Testis (tissue), 2 donors: ENCODE results near the gene NNAT.

Source experiments
- POLR2A ChIP-seq: fragments of 450-650 bp; IDR thresholded peaks from one replicate; pipeline ENCODE4 v1.6.1; 2017; ENCODE audit warnings: antibody characterized with exemption, mild to moderate bottlenecking, moderate library complexity
- TF ChIP-seq, protein P1 (sequence below), 3 experiments: fragments of 450-650 bp in 2 of 3; fragments of 200-600 bp in 1 of 3; sonication (generic) in 1 of 3; IDR thresholded peaks; one replicate each; pipeline ENCODE4 v1.5.1; 2016 to 2019; ENCODE audit warnings: antibody characterized with exemption in 3 of 3, mild to moderate bottlenecking in 2 of 3, moderate library complexity in 1 of 3

DNA sequence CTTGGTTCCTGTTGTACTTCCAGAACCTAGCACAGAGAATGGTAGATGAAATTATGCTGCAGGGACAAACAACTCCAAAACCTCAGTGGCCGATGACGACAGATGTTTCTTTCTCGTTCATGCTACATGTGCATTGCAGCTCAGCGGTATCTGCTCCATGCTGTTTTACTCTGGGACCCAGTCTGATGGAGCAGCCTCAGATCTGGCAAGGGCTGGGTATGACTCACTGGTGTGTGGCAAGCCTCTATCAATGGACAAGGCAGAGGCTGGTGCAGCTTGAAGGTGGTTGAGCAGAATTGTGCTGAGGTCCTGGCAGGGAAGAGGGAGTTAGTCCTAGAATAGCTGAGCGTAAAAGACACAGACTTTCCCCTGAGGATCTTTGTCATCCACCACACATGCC, 17.0 kb downstream of the NNAT start:
- no peak for TF ChIP-seq POLR2A
- TF ChIP-seq, protein P1, sequence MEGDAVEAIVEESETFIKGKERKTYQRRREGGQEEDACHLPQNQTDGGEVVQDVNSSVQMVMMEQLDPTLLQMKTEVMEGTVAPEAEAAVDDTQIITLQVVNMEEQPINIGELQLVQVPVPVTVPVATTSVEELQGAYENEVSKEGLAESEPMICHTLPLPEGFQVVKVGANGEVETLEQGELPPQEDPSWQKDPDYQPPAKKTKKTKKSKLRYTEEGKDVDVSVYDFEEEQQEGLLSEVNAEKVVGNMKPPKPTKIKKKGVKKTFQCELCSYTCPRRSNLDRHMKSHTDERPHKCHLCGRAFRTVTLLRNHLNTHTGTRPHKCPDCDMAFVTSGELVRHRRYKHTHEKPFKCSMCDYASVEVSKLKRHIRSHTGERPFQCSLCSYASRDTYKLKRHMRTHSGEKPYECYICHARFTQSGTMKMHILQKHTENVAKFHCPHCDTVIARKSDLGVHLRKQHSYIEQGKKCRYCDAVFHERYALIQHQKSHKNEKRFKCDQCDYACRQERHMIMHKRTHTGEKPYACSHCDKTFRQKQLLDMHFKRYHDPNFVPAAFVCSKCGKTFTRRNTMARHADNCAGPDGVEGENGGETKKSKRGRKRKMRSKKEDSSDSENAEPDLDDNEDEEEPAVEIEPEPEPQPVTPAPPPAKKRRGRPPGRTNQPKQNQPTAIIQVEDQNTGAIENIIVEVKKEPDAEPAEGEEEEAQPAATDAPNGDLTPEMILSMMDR (IDR thresholded peaks at IDR 0.05), result no peak
